Measurements from ENCODE around the gene SPTBN5.

DNA sequence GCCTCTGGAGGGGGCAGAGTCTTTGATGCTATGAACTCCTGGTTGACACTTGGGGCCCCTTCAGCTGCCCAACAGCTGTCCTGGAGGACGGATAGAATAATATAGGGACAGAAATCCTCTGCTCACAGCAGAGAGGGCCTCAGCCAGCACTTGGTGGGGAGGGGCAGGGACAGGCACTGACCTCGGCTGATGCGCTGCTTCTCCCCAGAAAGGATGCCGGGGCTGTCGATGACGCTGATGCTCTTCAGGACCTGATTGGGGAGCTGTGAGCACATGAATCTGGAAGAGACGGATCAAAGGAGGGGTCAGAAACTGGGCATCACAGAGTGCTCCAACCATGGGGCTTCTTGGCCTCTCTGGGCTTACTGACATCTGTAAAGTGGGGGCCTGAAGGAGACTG is 49.0 kb upstream of the SPTBN5 start:
- TF ChIP-seq, protein P1, sequence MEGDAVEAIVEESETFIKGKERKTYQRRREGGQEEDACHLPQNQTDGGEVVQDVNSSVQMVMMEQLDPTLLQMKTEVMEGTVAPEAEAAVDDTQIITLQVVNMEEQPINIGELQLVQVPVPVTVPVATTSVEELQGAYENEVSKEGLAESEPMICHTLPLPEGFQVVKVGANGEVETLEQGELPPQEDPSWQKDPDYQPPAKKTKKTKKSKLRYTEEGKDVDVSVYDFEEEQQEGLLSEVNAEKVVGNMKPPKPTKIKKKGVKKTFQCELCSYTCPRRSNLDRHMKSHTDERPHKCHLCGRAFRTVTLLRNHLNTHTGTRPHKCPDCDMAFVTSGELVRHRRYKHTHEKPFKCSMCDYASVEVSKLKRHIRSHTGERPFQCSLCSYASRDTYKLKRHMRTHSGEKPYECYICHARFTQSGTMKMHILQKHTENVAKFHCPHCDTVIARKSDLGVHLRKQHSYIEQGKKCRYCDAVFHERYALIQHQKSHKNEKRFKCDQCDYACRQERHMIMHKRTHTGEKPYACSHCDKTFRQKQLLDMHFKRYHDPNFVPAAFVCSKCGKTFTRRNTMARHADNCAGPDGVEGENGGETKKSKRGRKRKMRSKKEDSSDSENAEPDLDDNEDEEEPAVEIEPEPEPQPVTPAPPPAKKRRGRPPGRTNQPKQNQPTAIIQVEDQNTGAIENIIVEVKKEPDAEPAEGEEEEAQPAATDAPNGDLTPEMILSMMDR (IDR thresholded peaks at IDR 0.05): no peak
- TF ChIP-seq, protein P2, sequence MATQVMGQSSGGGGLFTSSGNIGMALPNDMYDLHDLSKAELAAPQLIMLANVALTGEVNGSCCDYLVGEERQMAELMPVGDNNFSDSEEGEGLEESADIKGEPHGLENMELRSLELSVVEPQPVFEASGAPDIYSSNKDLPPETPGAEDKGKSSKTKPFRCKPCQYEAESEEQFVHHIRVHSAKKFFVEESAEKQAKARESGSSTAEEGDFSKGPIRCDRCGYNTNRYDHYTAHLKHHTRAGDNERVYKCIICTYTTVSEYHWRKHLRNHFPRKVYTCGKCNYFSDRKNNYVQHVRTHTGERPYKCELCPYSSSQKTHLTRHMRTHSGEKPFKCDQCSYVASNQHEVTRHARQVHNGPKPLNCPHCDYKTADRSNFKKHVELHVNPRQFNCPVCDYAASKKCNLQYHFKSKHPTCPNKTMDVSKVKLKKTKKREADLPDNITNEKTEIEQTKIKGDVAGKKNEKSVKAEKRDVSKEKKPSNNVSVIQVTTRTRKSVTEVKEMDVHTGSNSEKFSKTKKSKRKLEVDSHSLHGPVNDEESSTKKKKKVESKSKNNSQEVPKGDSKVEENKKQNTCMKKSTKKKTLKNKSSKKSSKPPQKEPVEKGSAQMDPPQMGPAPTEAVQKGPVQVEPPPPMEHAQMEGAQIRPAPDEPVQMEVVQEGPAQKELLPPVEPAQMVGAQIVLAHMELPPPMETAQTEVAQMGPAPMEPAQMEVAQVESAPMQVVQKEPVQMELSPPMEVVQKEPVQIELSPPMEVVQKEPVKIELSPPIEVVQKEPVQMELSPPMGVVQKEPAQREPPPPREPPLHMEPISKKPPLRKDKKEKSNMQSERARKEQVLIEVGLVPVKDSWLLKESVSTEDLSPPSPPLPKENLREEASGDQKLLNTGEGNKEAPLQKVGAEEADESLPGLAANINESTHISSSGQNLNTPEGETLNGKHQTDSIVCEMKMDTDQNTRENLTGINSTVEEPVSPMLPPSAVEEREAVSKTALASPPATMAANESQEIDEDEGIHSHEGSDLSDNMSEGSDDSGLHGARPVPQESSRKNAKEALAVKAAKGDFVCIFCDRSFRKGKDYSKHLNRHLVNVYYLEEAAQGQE (IDR thresholded peaks at IDR 0.05; ENCODE audit: insufficient read depth in 1 of 2, low read depth in 2 of 2, low read length in 1 of 2): no peak
- TF ChIP-seq POLR2AphosphoS5 (IDR thresholded peaks at IDR 0.05; ENCODE audit: low read depth, low read length): no peak
